ENCODE results near the gene FAM163B. TPM values are rescaled to one million over a fixed set of nuclear protein-coding genes. Genes with fewer than 3 reads are reported as not detected.
A peak's percentile ranks its signal among the peaks of the same experiment; 100 is the strongest.

The FAM163B gene
- polyA plus RNA-seq, 1 donor (not counting 4 experiments of a cell fraction or from before 2014, with no cell fraction given): not detected

DNA sequence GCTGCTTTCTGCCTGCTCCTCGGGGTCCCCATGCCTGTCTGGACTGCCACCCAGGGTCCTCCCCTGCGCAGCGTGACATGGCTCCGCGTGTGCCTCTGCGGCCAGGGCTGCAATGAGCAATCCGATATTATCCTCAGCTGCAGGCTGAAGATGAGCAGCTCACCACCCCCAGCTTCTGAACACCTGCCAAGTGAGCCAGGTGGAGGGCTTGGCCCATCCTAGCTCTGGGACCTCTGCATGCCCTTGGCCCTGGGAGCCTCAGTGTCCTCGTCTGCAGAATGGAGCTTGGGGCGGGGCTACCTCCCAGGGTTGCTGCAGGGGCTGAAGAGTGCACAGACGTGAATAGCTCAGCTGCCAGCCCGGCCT is 80.3 kb downstream of the FAM163B start:
- no peaks in the 10 kb centered on the region for H4K20me1 ChIP-seq (ENCODE audit: control insufficient read depth, extremely low read depth, insufficient read depth, low read length)
- DNase-seq (ENCODE audit: low read depth, low spot score) (no peak), FAIRE-seq (no peak)
- H3K36me3 ChIP-seq (ENCODE audit: control insufficient read depth in 2 of 2, extremely low read depth in 1 of 2, insufficient read depth in 2 of 2, low read length in 2 of 2): no peaks in the 10 kb centered on the region
- no peak overlapping the region for H3K27ac ChIP-seq (ENCODE audit: control insufficient read depth, insufficient read depth, low read length)
- no peaks in the 10 kb centered on the region for H3K9me1 ChIP-seq (ENCODE audit: control insufficient read depth, extremely low read depth, insufficient read depth, low read length)
- H3K79me2 ChIP-seq (ENCODE audit: control insufficient read depth, insufficient read depth, low read length): no peaks in the 10 kb centered on the region
- dilution Hi-C loops (cut with MboI; ENCODE audit: extremely low pct_ligation_motif_present, low sequenced_read_pairs): no loop called here
- H3K4me3 ChIP-seq (ENCODE audit: control insufficient read depth in 2 of 3, extremely low read depth in 1 of 3, insufficient read depth in 2 of 3, low read depth in 1 of 3, low read length in 3 of 3): no peak overlapping the region
- no peak overlapping the region for H3K9ac ChIP-seq (ENCODE audit: control insufficient read depth, extremely low read depth, insufficient read depth, low read length)
- H2AFZ ChIP-seq (ENCODE audit: control insufficient read depth, low read length): no peak overlapping the region
- H3K9me3 ChIP-seq (ENCODE audit: control insufficient read depth, low read depth, low read length): no peaks in the 10 kb centered on the region
- H3K4me2 ChIP-seq (ENCODE audit: control insufficient read depth, extremely low read depth, insufficient read depth, low read depth, low read length): no peak overlapping the region
- H3K4me1 ChIP-seq (ENCODE audit: control insufficient read depth, extremely low read depth, insufficient read depth, low read length): no peaks in the 10 kb centered on the region
- H3K27me3 ChIP-seq (ENCODE audit: control insufficient read depth, extremely low read depth, insufficient read depth, low read length): peaks cover 71% of the 10 kb centered on the region
- TF ChIP-seq EZH2 (IDR thresholded peaks at IDR 0.05; ENCODE audit: low read length): peak; percentile 17
- TF ChIP-seq, protein P1, sequence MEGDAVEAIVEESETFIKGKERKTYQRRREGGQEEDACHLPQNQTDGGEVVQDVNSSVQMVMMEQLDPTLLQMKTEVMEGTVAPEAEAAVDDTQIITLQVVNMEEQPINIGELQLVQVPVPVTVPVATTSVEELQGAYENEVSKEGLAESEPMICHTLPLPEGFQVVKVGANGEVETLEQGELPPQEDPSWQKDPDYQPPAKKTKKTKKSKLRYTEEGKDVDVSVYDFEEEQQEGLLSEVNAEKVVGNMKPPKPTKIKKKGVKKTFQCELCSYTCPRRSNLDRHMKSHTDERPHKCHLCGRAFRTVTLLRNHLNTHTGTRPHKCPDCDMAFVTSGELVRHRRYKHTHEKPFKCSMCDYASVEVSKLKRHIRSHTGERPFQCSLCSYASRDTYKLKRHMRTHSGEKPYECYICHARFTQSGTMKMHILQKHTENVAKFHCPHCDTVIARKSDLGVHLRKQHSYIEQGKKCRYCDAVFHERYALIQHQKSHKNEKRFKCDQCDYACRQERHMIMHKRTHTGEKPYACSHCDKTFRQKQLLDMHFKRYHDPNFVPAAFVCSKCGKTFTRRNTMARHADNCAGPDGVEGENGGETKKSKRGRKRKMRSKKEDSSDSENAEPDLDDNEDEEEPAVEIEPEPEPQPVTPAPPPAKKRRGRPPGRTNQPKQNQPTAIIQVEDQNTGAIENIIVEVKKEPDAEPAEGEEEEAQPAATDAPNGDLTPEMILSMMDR (optimal IDR thresholded peaks at IDR 0.05 in 1 of 3, IDR thresholded peaks at IDR 0.05 in 1 of 3, conservative IDR thresholded peaks at IDR 0.05 in 1 of 3; ENCODE audit: extremely low read depth in 1 of 3, insufficient read depth in 2 of 3, low read length in 3 of 3): no peak

DNA sequence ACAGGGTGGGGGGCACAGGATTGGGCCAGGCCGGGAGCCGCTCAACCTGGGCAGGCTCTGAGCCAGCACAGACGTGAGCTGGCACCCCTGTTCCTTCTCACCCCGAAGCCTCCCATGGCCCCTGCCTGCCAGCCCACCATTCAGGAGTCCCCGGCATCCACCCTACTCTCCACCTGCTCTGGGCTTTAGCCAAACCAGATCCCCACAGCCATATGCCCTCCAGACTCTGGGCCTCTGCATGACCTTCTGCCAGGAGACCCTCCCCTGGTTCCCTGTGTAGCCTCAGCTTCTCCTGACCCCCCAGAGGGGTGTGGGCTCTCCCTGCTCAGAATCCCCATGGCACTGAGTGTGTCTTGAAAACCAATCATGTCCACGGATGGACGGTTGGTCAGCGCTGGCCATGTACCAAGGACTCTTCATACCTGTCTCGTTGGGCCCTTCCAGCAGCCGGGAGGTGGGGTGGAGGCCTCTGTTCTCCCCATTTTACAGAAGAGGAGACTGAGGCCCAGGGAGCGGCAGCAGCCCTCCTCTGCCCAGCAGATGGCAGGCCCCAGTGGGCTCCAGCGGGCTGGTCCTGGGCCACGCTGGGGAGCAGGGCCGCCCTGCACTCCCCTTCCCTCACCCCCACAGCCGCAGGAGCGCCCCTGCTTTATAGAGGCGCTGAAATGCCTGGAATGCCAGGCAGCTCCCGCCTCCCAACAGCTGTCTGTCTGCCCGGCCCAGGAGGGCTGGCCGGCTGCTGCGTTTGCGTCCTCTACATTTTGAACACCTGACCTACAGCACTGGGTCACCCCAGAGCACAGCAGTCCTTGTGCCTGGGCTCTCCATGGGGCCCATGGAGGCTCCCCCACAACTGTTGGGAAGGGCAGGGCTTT is 81.0 kb downstream of the FAM163B start:
- Histone ChIP-seq H3K36me3 (ENCODE audit: control insufficient read depth in 2 of 2, extremely low read depth in 1 of 2, insufficient read depth in 2 of 2, low read length in 2 of 2) (no peaks in the 10 kb centered on the region), H3K79me2 (ENCODE audit: control insufficient read depth, insufficient read depth, low read length) (no peaks in the 10 kb centered on the region), H4K20me1 (ENCODE audit: control insufficient read depth, extremely low read depth, insufficient read depth, low read length) (no peaks in the 10 kb centered on the region), H3K4me3 (ENCODE audit: control insufficient read depth in 2 of 3, extremely low read depth in 1 of 3, insufficient read depth in 2 of 3, low read depth in 1 of 3, low read length in 3 of 3) (no peak overlapping the region), H3K9me1 (ENCODE audit: control insufficient read depth, extremely low read depth, insufficient read depth, low read length) (no peaks in the 10 kb centered on the region), H3K9me3 (ENCODE audit: control insufficient read depth, low read depth, low read length) (no peaks in the 10 kb centered on the region), H2AFZ (ENCODE audit: control insufficient read depth, low read length) (no peak overlapping the region), H3K4me2 (ENCODE audit: control insufficient read depth, extremely low read depth, insufficient read depth, low read depth, low read length) (no peak overlapping the region), H3K9ac (ENCODE audit: control insufficient read depth, extremely low read depth, insufficient read depth, low read length) (no peak overlapping the region), H3K27ac (ENCODE audit: control insufficient read depth, insufficient read depth, low read length) (no peak overlapping the region), H3K4me1 (ENCODE audit: control insufficient read depth, extremely low read depth, insufficient read depth, low read length) (no peaks in the 10 kb centered on the region), H3K27me3 (ENCODE audit: control insufficient read depth, extremely low read depth, insufficient read depth, low read length) (peaks cover 66% of the 10 kb centered on the region)
- FAIRE-seq (no peak), DNase-seq (ENCODE audit: low read depth, low spot score) (no peak)
- TF ChIP-seq EZH2 (IDR thresholded peaks at IDR 0.05; ENCODE audit: low read length): no peak
- TF ChIP-seq, protein P1 (optimal IDR thresholded peaks at IDR 0.05 in 1 of 3, IDR thresholded peaks at IDR 0.05 in 1 of 3, conservative IDR thresholded peaks at IDR 0.05 in 1 of 3; ENCODE audit: extremely low read depth in 1 of 3, insufficient read depth in 2 of 3, low read length in 3 of 3): no peak
- dilution Hi-C loops (cut with MboI; ENCODE audit: extremely low pct_ligation_motif_present, low sequenced_read_pairs): no loop called here

Measured in keratinocyte (primary cell).